K562 (cell line): ENCODE results near the gene NOMO2.
"Not testable (repeated sequence)": the region's sequence is repeated elsewhere in the genome, so short reads cannot be mapped to it uniquely, and the experiment has no call there.

ENCODE experiments used
- ESRRA ChIP-seq: fragments of 450-650 bp; IDR thresholded peaks from 2 replicates; pipeline ENCODE4 v1.6.1; 2014; ENCODE audit warnings: low read depth, mild to moderate bottlenecking, moderate library complexity, borderline replicate concordance
- GABPB2 ChIP-seq: fragments of 250-450 bp; sonication (Bioruptor Pico); conservative IDR thresholded peaks from 2 replicates; pipeline ENCODE4 v1.5.1; 2021; ENCODE audit warnings: mild to moderate bottlenecking
- IRF1 ChIP-seq: sonication (generic); formaldehyde crosslinking; IDR thresholded peaks from 2 replicates; pipeline ENCODE4 v1.8.0; 2022; ENCODE audit warnings: missing genetic modification reagents, mild to moderate bottlenecking, borderline replicate concordance
- TOE1 ChIP-seq, 2 experiments: fragments of 450-650 bp in 1 of 2; sonication (generic) in 1 of 2; formaldehyde crosslinking in 1 of 2; IDR thresholded peaks; 2 replicates each; pipeline versions ENCODE4 v1.7.1 to v1.8.0; 2016 to 2022; ENCODE audit warnings: borderline replicate concordance in 2 of 2, mild to moderate bottlenecking in 2 of 2, antibody characterized with exemption in 1 of 2, inconsistent platforms in 1 of 2, low read depth in 1 of 2, missing genetic modification reagents in 1 of 2, moderate library complexity in 1 of 2

- TF ChIP-seq GABPB2 (CRISPR knock-in tag); ESRRA; TOE1 (IDR thresholded peaks at IDR 0.05; ENCODE audit: borderline replicate concordance); TOE1 (CRISPR knock-in tag; IDR thresholded peaks at IDR 0.05; ENCODE audit: borderline replicate concordance, low read depth); IRF1: not testable (repeated sequence)
These were observed 43.2 kb downstream of the NOMO2 start for GRCh38 chr16:18518536-18519283.
